NOMO-1 treated with DMSO at 0.1 percent for 48 hours (cell line): ENCODE measurements around the gene POU2F2.

ENCODE experiments used
- DNase-seq: peaks from one replicate; lab custom pipeline; 2025; ENCODE audit not compliant: unreplicated experiment; lab: John Stamatoyannopoulos, UW

Gene POU2F2

DNA sequence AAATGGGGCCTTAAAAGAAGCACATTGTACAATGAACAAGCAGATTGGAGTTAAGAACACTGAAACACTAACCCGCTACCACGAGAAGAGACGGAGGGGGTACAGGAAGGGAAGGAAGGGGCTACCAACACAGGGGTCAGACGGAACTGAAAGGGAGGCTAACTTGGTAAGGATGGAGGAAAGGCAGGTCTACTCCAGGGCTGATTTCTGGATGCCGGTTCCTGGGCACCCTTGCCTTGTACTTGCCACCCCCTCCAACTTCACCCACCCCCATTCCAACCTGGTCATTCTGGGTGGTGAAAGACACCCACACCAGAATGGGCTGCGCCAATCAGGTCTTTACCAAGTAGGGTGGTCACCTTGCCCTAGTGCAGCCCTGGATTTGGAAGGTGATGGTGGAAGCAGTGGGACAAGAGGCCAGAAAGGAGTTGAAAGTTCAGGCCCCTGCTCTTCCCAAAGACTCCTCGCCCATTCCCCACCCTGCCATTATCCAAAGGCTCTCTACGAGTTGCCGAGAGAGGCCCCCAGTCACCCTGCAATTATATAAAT, 46.0 kb downstream of the POU2F2 start:
- no peak for DNase-seq

DNA sequence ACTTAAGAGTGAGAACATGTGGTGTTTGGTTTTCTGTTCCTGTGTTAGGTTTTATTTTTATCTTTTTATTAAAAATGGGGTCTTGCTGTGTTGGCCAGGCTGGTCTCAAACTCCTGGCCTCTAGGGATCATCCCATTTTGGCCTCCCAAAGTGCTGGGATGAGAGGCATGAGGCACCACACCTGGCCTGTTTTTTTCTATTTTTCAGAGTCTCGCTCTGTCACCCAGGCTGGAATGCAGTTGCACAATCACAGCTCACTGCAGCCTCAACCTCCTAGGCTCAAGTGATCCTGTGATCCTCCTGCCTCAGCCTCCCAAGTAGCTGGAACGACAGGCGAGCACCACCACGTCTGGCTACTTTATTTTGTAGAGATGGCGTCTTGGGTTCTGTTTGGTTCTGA, 48.7 kb downstream of the POU2F2 start:
- DNase-seq, result no peak

DNA sequence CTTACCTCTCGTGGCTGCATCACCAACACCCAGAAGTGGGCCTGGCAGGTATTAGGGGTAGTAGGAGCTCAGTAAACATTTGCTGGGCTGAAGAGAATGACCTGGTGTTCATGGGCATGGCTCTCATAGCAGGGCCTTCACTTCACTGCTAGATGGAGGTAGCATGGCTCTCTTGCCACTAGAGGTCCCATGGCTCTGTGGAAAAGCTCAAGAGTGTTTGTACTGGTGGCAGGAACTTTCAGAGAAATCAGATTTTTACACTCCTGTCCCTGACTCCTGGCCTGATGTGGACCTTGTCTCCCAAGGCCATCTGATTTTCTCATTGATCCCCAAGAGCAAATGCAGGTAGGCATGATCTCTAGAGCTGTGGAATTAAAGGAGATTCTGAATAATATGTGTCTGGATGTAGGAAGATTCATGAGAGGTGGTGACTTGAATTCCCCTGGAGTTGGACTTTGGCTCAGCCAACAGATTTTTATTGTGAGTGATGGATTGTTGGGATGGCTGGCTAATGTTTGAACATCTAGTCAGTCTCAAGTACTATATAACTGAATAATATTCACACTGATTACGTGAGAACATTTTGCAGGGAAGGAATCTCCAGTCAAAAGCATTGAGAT, 50.6 kb downstream of the POU2F2 start:
- DNase-seq, result no peak

GRCh38 chr19:42080764-42081375, 51.4 kb downstream of the POU2F2 start:
- DNase-seq, result no peak

DNA sequence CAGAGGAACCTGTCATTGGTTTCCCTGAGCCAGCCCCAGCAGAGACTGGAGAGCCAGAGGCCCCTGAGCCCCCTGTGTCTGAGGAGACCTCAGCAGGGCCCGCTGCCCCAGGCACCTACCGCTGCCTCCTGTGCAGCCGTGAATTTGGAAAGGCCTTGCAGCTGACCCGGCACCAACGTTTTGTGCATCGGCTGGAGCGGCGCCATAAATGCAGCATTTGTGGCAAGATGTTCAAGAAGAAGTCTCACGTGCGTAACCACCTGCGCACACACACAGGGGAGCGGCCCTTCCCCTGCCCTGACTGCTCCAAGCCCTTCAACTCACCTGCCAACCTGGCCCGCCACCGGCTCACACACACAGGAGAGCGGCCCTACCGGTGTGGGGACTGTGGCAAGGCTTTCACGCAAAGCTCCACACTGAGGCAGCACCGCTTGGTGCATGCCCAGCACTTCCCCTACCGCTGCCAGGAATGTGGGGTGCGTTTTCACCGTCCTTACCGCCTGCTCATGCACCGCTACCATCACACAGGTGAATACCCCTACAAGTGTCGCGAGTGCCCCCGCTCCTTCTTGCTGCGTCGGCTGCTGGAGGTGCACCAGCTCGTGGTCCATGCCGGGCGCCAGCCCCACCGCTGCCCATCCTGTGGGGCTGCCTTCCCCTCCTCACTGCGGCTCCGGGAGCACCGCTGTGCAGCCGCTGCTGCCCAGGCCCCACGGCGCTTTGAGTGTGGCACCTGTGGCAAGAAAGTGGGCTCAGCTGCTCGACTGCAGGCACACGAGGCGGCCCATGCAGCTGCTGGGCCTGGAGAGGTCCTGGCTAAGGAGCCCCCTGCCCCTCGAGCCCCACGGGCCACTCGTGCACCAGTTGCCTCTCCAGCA, 52.1 kb downstream of the POU2F2 start:
- DNase-seq, result no peak

DNA sequence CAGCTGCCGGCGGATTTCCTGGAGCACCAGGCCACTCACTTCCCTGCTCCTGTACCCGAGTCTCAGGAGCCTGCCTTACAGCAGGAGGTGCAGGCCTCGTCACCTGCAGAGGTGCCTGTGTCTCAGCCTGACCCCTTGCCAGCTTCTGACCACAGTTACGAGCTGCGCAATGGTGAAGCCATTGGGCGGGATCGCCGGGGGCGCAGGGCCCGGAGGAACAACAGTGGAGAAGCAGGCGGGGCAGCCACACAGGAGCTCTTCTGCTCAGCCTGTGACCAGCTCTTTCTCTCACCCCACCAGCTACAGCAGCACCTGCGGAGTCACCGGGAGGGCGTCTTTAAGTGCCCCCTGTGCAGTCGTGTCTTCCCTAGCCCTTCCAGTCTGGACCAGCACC, 53.0 kb downstream of the POU2F2 start:
- DNase-seq, result no peak

DNA sequence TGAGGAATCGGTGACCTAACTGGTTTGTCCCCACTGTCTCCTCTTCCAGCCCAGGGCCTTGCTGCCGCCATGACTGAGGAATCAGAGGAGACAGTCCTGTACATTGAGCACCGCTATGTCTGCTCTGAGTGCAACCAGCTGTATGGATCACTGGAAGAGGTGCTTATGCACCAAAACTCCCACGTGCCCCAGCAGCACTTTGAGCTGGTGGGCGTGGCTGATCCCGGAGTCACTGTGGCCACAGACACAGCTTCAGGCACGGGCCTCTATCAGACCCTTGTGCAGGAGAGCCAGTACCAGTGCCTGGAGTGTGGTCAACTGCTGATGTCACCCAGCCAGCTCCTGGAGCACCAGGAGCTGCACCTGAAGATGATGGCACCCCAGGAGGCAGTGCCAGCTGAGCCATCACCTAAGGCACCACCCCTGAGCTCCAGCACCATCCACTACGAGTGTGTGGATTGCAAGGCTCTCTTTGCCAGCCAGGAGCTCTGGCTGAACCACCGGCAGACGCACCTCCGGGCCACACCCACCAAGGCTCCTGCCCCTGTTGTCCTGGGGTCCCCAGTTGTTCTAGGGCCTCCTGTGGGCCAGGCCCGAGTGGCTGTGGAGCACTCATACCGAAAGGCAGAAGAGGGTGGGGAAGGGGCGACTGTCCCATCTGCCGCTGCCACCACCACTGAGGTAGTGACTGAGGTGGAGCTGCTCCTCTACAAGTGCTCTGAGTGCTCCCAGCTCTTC, 53.5 kb downstream of the POU2F2 start:
- no peak for DNase-seq

GRCh38 chr19:42078058-42078457, 54.2 kb downstream of the POU2F2 start:
- no peak for DNase-seq

DNA sequence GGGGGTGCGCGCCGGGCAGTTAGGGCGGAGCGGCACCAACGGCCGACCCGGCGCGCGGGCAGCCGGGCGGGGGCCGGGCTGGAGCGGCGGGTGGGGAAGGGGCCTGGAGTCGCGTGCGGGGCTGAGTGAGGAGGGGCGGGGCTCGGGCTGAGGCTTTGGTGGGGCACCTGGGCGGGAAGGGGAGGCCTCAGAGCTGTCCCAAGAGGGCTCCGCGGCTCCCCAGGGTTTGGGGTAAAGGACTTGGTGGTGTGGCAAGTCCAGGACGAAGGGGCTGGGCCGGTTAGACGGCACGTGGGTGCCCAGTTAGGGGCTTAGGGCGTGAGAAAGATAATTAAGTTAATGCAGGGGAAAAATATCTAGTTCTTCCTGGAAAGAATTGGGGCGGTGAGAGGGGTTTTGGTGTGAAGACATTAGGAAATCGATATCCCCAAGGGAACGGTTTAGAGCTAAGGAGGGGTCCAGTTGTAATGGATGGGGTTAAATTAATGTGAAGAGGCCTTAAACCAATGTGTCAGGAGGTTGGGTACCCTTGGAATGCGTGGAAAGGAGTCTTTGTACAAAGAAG, 55.8 kb downstream of the POU2F2 start:
- peak; percentile 42 for DNase-seq

- peak; percentile 100 for DNase-seq
Observed at GRCh38 chr19:42075616-42076379, 56.4 kb downstream of the POU2F2 start, which contains the start of gene ZNF574. Gene ZNF574 (plus strand): TSS chr19:42076166. CDS start chr19:42078607, 2,441 bp downstream.

- DNase-seq, result peak; percentile 40
Observed at GRCh38 chr19:42075364-42075615, 57.0 kb downstream of the POU2F2 start.

GRCh38 chr19:42074513-42075363, 57.5 kb downstream of the POU2F2 start:
- no peak for DNase-seq

DNA sequence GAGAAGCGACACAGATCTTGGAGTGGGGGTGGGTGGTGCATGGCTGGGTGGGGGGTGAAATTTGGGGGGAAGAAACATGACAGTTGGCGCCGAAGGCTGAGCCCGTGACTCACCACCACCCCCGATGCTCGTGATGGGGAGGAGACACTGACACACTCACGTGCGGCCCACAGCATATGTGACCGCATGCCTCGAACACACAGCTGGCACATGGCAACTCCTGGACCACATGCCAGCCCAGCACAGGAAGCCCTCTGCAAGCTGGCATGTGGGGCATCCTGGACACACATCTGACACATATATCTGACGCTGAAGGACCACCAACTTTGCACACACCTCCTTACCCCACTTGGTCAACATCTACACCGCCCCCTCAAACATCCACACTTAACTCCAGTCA, 61.0 kb downstream of the POU2F2 start:
- DNase-seq, result no peak

- no peak for DNase-seq
Observed at GRCh38 chr19:42069619-42070351, 62.5 kb downstream of the POU2F2 start, which contains the start of gene GRIK5. Gene GRIK5 (minus strand): TSS chr19:42070206. CDS start chr19:42065770, 4,436 bp downstream.

- DNase-seq, result no peak
Observed at GRCh38 chr19:42068756-42069571, 63.3 kb downstream of the POU2F2 start.

- DNase-seq, result no peak
Observed at GRCh38 chr19:42068361-42068755, 63.9 kb downstream of the POU2F2 start.

- no peak for DNase-seq
Observed at GRCh38 chr19:42067315-42067888, 64.8 kb downstream of the POU2F2 start.
